Measurements from ENCODE around the gene RAB6D. TPM values are rescaled to one million over a fixed set of nuclear protein-coding genes. Genes with fewer than 3 reads are reported as not detected.
A peak's percentile ranks its signal among the peaks of the same experiment; 100 is the strongest.
"Not testable (repeated sequence)": the region's sequence is repeated elsewhere in the genome, so short reads cannot be mapped to it uniquely, and the experiment has no call there.

Gene RAB6D
- total RNA-seq, 1 donor from 2014 or later: not detected

DNA sequence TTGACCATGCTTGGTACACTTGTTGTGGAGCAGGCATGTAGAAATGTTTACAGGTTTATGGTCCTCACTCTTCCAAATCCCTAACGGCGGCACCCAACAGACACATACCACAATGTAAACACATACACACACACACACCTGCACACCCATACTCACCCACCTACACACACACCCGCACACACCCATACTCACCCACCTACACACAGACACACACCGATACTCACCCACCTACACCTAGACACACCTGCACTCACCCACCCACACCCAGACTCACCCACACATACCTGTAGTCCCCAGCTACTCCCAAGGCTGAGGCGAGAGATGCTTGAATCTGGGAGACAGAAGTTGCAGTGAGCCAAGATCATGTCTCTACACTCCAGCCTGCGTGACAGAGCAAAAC is 1.5 kb upstream of the RAB6D start:
- TF ChIP-seq, protein P1, sequence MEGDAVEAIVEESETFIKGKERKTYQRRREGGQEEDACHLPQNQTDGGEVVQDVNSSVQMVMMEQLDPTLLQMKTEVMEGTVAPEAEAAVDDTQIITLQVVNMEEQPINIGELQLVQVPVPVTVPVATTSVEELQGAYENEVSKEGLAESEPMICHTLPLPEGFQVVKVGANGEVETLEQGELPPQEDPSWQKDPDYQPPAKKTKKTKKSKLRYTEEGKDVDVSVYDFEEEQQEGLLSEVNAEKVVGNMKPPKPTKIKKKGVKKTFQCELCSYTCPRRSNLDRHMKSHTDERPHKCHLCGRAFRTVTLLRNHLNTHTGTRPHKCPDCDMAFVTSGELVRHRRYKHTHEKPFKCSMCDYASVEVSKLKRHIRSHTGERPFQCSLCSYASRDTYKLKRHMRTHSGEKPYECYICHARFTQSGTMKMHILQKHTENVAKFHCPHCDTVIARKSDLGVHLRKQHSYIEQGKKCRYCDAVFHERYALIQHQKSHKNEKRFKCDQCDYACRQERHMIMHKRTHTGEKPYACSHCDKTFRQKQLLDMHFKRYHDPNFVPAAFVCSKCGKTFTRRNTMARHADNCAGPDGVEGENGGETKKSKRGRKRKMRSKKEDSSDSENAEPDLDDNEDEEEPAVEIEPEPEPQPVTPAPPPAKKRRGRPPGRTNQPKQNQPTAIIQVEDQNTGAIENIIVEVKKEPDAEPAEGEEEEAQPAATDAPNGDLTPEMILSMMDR (IDR thresholded peaks at IDR 0.05): no peak

DNA sequence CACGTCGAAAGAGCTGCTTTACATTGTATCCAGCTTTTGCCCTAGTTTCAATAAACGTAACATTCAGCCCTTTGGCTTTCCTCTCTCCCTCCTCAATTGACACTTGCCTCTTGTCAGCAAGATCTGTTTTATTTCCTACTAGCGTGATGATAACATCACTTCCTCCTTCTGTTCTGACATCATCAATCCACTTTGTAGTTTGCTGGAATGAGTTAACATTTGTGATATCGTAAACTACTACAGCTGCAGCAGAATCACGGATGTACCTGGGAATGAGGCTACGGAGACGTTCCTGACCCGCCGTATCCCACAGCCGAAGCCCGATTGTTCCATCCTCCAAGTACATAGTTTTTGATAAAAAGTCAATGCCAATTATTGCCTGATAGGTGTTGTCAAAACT is 755 bp downstream of the RAB6D start:
- intact Hi-C loops (cut with DNase I); H3K4me3 ChIP-seq; H3K9me3 ChIP-seq; ATAC-seq; H3K27ac ChIP-seq; DNase-seq; H3K36me3 ChIP-seq; H3K4me1 ChIP-seq: not testable (repeated sequence)
- H3K27me3 ChIP-seq: peaks cover 33% of the 10 kb centered on the region

More for the DNA sequence above, 1.5 kb upstream of the RAB6D start:
- Histone ChIP-seq H3K9me3 (no peaks in the 10 kb centered on the region), H3K4me3 (no peak overlapping the region), H3K27me3 (peaks cover 33% of the 10 kb centered on the region), H3K36me3 (no peaks in the 10 kb centered on the region), H3K4me1 (no peaks in the 10 kb centered on the region), H3K27ac (no peak overlapping the region)
- DNase-seq (no peak), ATAC-seq (no peak)
- intact Hi-C loops (cut with DNase I): no loop called here

DNA sequence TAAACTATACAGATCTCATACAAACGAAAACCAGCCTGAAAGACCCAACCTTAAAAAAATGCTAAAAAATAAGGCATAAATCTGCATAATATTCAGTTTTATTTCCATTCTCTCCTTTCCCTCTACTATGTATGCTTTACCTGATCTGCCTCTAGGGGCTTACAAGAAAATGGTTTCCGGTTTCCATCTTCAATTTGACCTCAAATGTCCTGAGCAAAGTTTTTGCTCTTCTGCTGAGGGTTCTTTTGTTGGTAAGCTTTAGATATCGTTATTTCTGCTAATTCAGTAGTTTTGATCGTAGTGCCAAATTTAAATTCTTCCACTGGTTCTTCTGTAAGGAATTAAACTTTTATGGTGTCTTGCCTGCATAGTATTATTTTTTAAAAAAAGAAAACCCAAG is 2.2 kb downstream of the RAB6D start:
- intact Hi-C loops (cut with DNase I); H3K4me3 ChIP-seq; H3K4me1 ChIP-seq; ATAC-seq; H3K27ac ChIP-seq; DNase-seq; H3K9me3 ChIP-seq; H3K36me3 ChIP-seq: not testable (repeated sequence)
- peaks cover 33% of the 10 kb centered on the region for H3K27me3 ChIP-seq

DNA sequence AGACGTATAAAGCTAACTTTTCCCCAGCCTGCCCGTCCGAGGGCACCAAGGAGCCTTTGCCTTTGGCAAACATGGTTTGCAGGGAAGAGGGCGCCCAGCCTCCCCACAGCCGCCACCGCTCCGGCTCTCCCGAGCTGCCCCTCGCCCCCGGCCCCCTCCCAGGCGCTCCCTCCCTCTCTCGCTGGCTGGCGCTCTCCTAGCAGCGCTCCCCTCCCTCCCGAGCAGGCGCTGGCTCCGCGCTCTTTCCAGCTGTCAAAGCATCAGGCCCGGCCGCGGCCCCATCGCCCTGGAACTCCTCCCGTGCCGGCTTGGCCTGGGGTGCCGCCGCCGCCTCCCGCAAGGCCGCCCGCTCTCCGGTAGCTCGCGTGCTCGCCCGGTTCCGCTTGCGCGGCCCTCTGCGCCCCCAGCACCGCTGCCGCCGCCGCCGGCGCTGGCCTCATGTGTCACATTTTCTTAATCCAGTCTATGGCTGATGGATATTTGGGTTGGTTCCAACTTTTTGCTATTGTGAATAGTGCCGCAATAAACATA is 10.7 kb downstream of the RAB6D start:
- H3K4me3 ChIP-seq; intact Hi-C loops (cut with DNase I); H3K27me3 ChIP-seq; H3K27ac ChIP-seq; ATAC-seq; H3K4me1 ChIP-seq; H3K9me3 ChIP-seq; DNase-seq; H3K36me3 ChIP-seq: not testable (repeated sequence)

DNA sequence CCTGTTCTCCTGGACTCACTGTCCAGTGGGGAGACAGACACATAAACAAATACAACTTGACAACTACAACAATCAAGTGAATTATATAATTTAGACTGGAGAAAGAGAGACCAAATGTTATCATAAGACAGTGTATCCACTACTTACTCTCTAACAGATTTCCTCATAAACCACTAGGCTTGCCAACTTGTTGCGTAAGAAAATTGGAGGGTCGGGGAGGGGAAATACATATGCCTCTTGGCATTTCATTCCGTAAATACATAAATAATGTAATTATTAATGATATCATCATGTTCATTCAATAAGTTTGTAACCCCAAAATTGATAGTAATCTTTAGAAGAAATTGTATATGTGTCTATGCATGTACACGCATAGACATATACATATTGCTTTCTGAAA is 14.9 kb downstream of the RAB6D start:
- Histone ChIP-seq H3K4me1 (no peaks in the 10 kb centered on the region), H3K27ac (no peak overlapping the region), H3K36me3 (no peaks in the 10 kb centered on the region), H3K4me3 (no peak overlapping the region), H3K27me3 (peaks cover 7% of the 10 kb centered on the region), H3K9me3 (no peaks in the 10 kb centered on the region)
- no peak for DNase-seq
- TF ChIP-seq, protein P1 (IDR thresholded peaks at IDR 0.05): no peak
- no peak for ATAC-seq
- intact Hi-C loops (cut with DNase I): no loop called here

DNA sequence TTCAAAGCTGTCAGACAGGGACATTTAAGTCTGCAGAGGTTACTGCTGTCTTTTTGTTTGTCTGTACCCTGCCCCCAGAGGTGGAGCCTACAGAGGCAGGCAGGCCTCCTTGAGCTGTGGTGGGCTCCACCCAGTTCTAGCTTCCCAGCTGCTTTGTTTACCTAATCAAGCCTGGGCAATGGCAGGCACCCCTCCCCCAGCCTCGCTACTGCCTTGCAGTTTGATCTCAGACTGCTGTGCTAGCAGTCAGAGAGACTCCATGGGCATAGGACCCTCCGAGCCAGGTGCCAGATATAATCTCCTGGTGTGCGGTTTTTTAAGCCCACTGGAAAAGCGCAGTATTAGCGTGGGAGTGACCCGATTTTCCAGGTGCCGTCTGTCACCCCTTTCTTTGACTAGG is 16.9 kb downstream of the RAB6D start:
- H3K4me1 ChIP-seq; DNase-seq; H3K36me3 ChIP-seq; H3K27ac ChIP-seq; H3K9me3 ChIP-seq; H3K27me3 ChIP-seq; H3K4me3 ChIP-seq; intact Hi-C loops (cut with DNase I); ATAC-seq: not testable (repeated sequence)

DNA sequence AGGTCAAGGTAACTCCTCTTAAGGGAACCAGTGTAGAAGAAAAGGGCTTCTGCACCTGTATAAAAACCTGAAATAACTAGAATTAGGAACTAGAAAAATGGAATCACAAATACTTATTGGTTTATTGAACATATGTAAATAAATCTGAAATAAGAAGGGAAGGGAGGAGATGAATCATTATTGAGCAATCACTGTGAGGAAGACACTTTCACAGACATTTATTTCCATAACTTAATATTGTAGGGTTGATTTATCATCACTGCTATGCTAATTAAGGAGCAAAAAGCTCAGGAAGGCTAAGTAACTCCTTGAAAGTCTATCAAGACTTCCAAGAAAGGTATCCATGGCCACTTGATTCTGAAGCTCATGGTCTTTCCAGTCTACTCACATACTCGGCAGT is 24.7 kb downstream of the RAB6D start:
- H3K27me3 ChIP-seq; H3K4me3 ChIP-seq; H3K27ac ChIP-seq; H3K4me1 ChIP-seq; H3K36me3 ChIP-seq; ATAC-seq; DNase-seq; H3K9me3 ChIP-seq; intact Hi-C loops (cut with DNase I): not testable (repeated sequence)

DNA sequence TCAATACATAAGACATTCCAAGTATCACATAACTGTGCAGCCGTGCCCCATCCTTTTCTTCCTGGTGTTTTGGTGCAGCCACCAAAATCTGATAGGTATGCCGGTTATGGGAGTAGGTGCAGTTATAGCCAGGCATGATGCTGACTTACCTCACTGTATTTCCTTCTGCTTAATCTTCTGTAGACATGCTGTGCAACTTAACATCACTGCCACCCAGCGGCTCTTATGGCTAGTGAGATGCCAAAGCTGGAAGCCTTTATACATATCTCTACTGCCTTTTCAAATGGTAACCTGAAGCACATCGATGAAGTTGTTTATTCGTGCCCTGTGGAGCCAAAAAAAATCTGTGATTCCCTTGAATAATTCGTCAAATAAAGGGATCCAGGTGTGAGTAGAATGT is 28.6 kb downstream of the RAB6D start:
- intact Hi-C loops (cut with DNase I); H3K4me3 ChIP-seq; H3K4me1 ChIP-seq; DNase-seq; H3K27ac ChIP-seq; H3K36me3 ChIP-seq; ATAC-seq; H3K9me3 ChIP-seq; H3K27me3 ChIP-seq: not testable (repeated sequence)
- TF ChIP-seq, protein P1 (IDR thresholded peaks at IDR 0.05): peak; percentile 14

DNA sequence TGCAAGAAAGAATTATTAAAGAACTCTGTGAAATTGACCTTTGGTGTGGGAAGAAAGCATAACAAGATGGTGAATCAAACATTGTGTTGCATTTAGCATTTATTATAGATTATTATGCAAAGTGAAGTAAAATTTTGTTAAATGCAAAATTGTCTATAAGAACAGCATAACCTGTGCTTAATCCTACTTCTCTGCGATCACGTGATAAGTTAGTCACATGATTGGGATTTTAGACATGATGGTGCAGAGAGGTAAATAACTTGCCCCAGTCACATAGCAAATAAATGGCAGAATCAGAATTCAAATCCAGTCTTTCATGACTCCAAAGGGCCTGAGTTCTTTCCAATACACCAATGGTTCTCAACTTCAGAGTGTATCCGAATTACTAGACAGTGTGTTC is 31.3 kb downstream of the RAB6D start:
- H3K36me3 ChIP-seq; intact Hi-C loops (cut with DNase I); DNase-seq; ATAC-seq; H3K27ac ChIP-seq; H3K9me3 ChIP-seq; H3K4me1 ChIP-seq; H3K4me3 ChIP-seq: not testable (repeated sequence)
- H3K27me3 ChIP-seq: peaks cover 20% of the 10 kb centered on the region

DNA sequence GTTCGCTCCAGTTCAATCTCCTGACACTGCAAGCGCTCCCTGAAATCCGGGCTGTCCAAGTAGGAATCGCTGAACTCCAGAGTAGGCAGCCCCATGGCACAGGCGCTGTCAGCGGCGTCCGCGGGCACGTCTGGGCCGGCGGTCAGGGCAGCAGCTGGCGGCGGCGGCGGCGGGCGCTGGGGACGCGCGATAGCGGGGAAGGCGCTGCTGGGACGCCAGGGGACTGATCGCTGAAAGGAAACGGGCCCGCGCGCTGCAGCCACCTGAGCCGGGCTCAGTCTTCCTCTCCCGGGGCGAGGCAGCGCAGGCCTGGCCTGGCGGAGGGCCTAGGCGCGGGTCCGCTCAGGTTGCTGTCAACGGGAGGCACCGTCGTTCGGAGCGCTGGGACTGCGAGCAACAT is 33.0 kb downstream of the RAB6D start:
- peak; percentile 36 for ATAC-seq
- H3K9me3 ChIP-seq; DNase-seq; H3K4me1 ChIP-seq; intact Hi-C loops (cut with DNase I); H3K36me3 ChIP-seq; H3K27ac ChIP-seq; H3K4me3 ChIP-seq: not testable (repeated sequence)
- H3K27me3 ChIP-seq: peaks cover 20% of the 10 kb centered on the region

All from upper lobe of right lung (tissue), 1 donor.